ENCODE data around the gene DAP.

DAP gene

DNA sequence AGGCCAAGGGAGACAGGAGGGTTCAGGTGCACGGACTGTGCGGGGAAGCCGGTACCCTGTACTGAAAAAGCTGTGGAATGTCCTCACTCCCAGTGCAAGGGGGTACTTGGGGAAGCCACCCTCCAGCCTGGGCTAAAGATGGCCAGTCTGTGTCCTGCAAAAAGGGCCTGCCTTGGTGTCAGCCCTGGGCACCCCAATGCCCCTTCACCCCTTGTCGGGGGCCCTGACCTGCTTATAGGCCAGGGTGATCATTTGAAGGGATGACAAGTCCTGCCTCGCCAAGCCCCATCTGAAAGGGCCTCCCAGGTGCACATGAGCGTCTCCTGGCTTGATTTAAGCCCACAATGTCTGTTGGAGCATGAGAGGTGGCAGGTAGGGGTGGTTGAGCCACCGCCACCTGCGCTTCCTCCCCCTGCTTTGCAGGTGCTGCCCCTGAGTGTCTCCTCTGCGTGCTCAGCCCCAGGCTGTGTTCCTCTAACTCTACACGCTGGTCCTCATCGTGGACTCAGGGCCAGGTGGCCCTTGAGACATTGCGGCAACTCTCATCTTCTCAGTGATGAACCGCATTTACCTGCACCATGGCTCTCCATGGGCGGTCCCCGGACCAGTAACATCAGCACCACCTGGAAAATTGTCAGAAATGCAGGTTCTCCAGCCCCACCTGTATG is 100.2 kb downstream of the DAP start:
- no peak for DNase-seq (ENCODE audit: low read depth)
- H3K4me3 ChIP-seq (ENCODE audit: low read length): no peak overlapping the region
- TF ChIP-seq, protein P1, sequence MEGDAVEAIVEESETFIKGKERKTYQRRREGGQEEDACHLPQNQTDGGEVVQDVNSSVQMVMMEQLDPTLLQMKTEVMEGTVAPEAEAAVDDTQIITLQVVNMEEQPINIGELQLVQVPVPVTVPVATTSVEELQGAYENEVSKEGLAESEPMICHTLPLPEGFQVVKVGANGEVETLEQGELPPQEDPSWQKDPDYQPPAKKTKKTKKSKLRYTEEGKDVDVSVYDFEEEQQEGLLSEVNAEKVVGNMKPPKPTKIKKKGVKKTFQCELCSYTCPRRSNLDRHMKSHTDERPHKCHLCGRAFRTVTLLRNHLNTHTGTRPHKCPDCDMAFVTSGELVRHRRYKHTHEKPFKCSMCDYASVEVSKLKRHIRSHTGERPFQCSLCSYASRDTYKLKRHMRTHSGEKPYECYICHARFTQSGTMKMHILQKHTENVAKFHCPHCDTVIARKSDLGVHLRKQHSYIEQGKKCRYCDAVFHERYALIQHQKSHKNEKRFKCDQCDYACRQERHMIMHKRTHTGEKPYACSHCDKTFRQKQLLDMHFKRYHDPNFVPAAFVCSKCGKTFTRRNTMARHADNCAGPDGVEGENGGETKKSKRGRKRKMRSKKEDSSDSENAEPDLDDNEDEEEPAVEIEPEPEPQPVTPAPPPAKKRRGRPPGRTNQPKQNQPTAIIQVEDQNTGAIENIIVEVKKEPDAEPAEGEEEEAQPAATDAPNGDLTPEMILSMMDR (IDR thresholded peaks at IDR 0.05; ENCODE audit: insufficient read depth, low read depth, low read length, missing control alignments): no peak

DNA sequence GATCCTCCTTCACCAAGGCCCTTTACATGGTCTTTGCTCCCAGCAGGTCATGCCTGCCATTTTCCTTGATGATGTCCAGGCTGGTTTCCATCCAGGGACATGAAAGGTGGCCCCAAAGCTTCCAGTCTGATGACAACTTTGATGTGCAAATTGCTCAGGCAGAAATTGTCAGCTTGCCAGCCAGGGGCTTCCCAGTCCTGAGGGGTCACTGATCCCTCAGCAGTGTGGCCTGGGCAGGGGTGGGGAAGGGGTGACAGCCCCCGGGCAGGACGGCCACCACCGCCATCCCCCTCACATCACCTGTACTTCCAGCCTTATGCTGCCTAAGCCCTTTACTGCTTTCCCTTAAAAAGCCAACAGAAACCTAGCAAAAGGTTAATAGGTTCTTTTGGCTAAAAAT is 100.9 kb downstream of the DAP start:
- no peak overlapping the region for H3K4me3 ChIP-seq (ENCODE audit: low read length)
- DNase-seq (ENCODE audit: low read depth): no peak
- TF ChIP-seq, protein P1 (IDR thresholded peaks at IDR 0.05; ENCODE audit: insufficient read depth, low read depth, low read length, missing control alignments): no peak

DNA sequence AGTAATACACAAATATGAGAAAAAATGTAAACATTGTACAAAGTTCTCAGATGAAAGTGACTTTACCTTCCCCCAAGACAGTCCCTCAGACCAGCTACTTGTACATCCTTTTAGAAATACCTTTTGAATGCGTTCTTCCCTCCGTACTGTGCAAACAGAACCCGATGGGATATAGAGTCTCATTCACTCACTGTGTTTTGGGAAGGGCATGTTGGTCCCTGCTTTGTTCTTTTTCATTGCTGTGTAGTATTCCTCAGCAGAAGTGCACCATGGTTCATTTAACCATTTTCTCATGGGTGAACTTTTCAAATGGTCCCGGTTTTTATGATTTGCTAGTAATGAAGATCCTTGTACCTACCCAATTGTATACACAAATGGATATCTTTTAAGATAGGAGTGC is 102.8 kb downstream of the DAP start:
- DNase-seq (ENCODE audit: low read depth): no peak
- no peak overlapping the region for H3K4me3 ChIP-seq (ENCODE audit: low read length)
- TF ChIP-seq, protein P1 (IDR thresholded peaks at IDR 0.05; ENCODE audit: insufficient read depth, low read depth, low read length, missing control alignments): no peak

DNA sequence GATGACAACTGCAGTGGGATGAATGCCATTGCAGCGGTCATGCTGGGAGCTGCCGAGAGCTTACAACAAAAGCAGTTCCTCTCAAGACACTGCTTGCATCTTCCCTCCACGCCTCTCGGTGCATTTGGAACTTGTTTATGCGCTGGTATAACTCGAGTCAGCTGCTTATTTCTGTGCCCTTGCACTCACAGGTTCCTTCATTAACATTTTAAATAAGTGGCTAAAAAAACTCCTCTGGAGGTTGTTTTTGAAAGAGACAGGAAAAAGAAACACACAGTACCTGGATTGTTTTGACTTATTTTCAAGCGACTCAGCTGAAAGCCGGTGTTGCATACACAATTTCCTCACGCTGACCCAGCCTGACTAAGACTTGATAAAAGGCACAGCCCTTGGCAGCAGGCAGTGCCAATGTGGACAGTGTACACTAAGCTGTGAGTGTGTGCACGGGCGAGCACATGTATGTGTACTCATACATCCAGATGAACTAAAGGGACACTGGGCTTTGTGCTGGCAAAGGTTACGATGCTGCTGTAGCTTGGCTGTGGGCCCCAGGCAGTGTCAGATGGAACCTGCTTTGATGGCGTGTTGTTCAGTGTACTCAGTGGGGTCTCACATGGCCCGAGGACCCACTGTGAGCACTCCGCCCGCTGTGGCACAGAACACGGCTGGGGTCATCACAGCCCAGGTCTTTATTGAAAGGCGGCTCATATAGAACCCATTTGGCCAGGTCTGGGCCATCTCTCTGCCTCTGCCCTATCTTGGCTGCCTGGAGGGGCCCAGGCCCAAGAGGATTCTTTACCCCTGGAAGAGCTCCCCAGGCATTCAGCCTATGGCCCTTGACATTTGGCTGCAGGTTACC is 104.8 kb downstream of the DAP start:
- peak; percentile 65 for DNase-seq (ENCODE audit: low read depth)
- no peak overlapping the region for H3K4me3 ChIP-seq (ENCODE audit: low read length)
- TF ChIP-seq, protein P1 (IDR thresholded peaks at IDR 0.05; ENCODE audit: insufficient read depth, low read depth, low read length, missing control alignments): no peak

DNA sequence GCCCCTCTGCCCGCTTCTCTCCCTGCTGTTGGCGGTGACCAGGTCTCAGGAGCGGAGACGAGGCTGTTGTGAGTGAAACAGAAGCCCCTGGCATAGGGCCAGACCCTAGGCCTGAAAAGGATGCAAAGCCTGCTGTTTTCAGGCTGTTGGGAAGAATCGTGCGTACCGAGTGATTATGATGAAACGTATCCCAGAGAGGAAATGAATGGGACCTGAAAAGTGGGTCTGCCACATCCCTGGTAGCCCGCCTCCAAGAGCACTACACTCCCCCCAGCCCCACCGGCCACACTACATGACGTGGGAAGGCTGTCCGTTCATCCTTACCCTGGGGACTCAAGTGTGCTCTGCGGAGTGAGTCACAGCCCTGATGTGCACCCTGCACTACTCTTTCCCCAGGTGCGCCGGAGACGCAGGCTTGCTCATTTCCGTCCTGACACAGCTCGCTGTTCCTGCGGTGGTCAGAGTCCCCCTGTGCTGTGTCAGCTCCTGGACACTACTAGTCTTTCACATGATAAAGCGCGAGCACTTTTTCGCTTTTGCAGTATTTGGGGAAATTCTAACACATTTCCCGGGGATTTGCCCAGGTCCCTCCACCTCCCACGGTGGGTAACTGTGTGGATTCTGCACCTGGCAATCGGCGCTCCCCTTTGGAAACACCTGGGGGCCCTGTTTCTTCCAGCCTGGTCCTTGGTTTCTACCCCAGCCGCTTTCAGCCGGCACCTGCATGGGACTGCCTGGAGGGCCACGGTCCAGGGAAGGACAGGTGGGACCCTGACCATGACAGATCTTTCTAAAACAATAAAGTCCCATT is 105.7 kb downstream of the DAP start:
- TF ChIP-seq, protein P1 (IDR thresholded peaks at IDR 0.05; ENCODE audit: insufficient read depth, low read depth, low read length, missing control alignments): no peak
- no peak overlapping the region for H3K4me3 ChIP-seq (ENCODE audit: low read length)
- DNase-seq (ENCODE audit: low read depth): peak; percentile 70

DNA sequence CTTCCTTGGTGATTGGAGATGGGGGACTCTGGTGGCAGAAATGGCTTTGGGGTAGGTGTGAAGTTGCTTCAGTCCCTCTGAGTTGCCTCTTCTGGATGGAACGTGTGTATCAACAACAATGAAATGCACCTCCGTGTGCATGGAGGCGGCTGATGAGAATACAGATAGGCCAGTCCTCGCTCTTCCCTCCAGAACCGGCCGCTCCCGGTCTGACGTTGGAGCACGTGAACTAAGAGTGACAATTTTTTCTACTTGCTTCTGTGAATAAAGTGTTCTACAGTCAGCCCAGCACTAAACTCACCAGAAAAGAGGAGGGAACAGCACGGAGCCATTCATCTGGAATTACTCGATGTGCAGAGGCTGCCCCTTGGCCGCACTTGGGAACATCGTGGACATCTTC is 106.5 kb downstream of the DAP start:
- TF ChIP-seq, protein P1 (IDR thresholded peaks at IDR 0.05; ENCODE audit: insufficient read depth, low read depth, low read length, missing control alignments): no peak
- no peak for DNase-seq (ENCODE audit: low read depth)
- H3K4me3 ChIP-seq (ENCODE audit: low read length): no peak overlapping the region
